ENCODE data around the gene USP6NL.
A peak's percentile ranks its signal among the peaks of the same experiment; 100 is the strongest.

The USP6NL gene

GRCh38 chr10:11527068-11527467 is 84.4 kb downstream of the USP6NL start:
- peak; percentile 82 for FAIRE-seq
- DNase-seq (ENCODE audit: insufficient read length) = no peak
- TF ChIP-seq TAF1 (IDR thresholded peaks at IDR 0.05; ENCODE audit: borderline replicate concordance, low read depth, low read length) = no peak
- TF ChIP-seq POLR2A (IDR thresholded peaks at IDR 0.05; ENCODE audit: low read depth, low read length) = no peak
- no peak for TF ChIP-seq POLR2AphosphoS5 (IDR thresholded peaks at IDR 0.05; ENCODE audit: low read depth, low read length)

GRCh38 chr10:11525503-11525902 is 85.9 kb downstream of the USP6NL start:
- DNase-seq (ENCODE audit: insufficient read length) (no peak), FAIRE-seq (no peak)
- TF ChIP-seq TAF1 (IDR thresholded peaks at IDR 0.05; ENCODE audit: borderline replicate concordance, low read depth, low read length) (no peak), POLR2A (IDR thresholded peaks at IDR 0.05; ENCODE audit: low read depth, low read length) (no peak), POLR2AphosphoS5 (IDR thresholded peaks at IDR 0.05; ENCODE audit: low read depth, low read length) (no peak)

GRCh38 chr10:11522821-11523245 is 88.6 kb downstream of the USP6NL start:
- FAIRE-seq = peak; percentile 50
- no peak for DNase-seq (ENCODE audit: insufficient read length)
- no peak for TF ChIP-seq POLR2A (IDR thresholded peaks at IDR 0.05; ENCODE audit: low read depth, low read length)
- TF ChIP-seq TAF1 (IDR thresholded peaks at IDR 0.05; ENCODE audit: borderline replicate concordance, low read depth, low read length) = no peak
- no peak for TF ChIP-seq POLR2AphosphoS5 (IDR thresholded peaks at IDR 0.05; ENCODE audit: low read depth, low read length)

GRCh38 chr10:11521860-11522259 is 89.6 kb downstream of the USP6NL start:
- FAIRE-seq (no peak), DNase-seq (ENCODE audit: insufficient read length) (no peak)
- TF ChIP-seq TAF1 (IDR thresholded peaks at IDR 0.05; ENCODE audit: borderline replicate concordance, low read depth, low read length) (no peak), POLR2A (IDR thresholded peaks at IDR 0.05; ENCODE audit: low read depth, low read length) (no peak), POLR2AphosphoS5 (IDR thresholded peaks at IDR 0.05; ENCODE audit: low read depth, low read length) (no peak)

GRCh38 chr10:11520892-11521291 is 90.6 kb downstream of the USP6NL start:
- peak; percentile 60 for FAIRE-seq

GRCh38 chr10:11517150-11517549 is 94.3 kb downstream of the USP6NL start:
- FAIRE-seq (peak; percentile 93), DNase-seq (ENCODE audit: insufficient read length) (peak; percentile 19)
- TF ChIP-seq POLR2A (IDR thresholded peaks at IDR 0.05; ENCODE audit: low read depth, low read length) (no peak), TAF1 (IDR thresholded peaks at IDR 0.05; ENCODE audit: borderline replicate concordance, low read depth, low read length) (no peak), POLR2AphosphoS5 (IDR thresholded peaks at IDR 0.05; ENCODE audit: low read depth, low read length) (no peak)

More at GRCh38 chr10:11520892-11521291, 90.6 kb downstream of the USP6NL start:
- DNase-seq (ENCODE audit: insufficient read length) = no peak
- no peak for TF ChIP-seq POLR2AphosphoS5 (IDR thresholded peaks at IDR 0.05; ENCODE audit: low read depth, low read length)
- no peak for TF ChIP-seq POLR2A (IDR thresholded peaks at IDR 0.05; ENCODE audit: low read depth, low read length)
- no peak for TF ChIP-seq TAF1 (IDR thresholded peaks at IDR 0.05; ENCODE audit: borderline replicate concordance, low read depth, low read length)

GRCh38 chr10:11516431-11516746 is 95.1 kb downstream of the USP6NL start:
- FAIRE-seq (peak; percentile 85), DNase-seq (ENCODE audit: insufficient read length) (no peak)

GRCh38 chr10:11515596-11516430 is 95.6 kb downstream of the USP6NL start:
- peak; percentile 97 for FAIRE-seq
- TF ChIP-seq TAF1 (IDR thresholded peaks at IDR 0.05; ENCODE audit: borderline replicate concordance, low read depth, low read length) (no peak), POLR2A (IDR thresholded peaks at IDR 0.05; ENCODE audit: low read depth, low read length) (no peak), POLR2AphosphoS5 (IDR thresholded peaks at IDR 0.05; ENCODE audit: low read depth, low read length) (no peak)
- DNase-seq (ENCODE audit: insufficient read length) = no peak

More at GRCh38 chr10:11516431-11516746, 95.1 kb downstream of the USP6NL start:
- TF ChIP-seq POLR2AphosphoS5 (IDR thresholded peaks at IDR 0.05; ENCODE audit: low read depth, low read length) (no peak), POLR2A (IDR thresholded peaks at IDR 0.05; ENCODE audit: low read depth, low read length) (no peak), TAF1 (IDR thresholded peaks at IDR 0.05; ENCODE audit: borderline replicate concordance, low read depth, low read length) (no peak)

- DNase-seq (ENCODE audit: insufficient read length) (no peak), FAIRE-seq (no peak)
- TF ChIP-seq POLR2AphosphoS5 (IDR thresholded peaks at IDR 0.05; ENCODE audit: low read depth, low read length) (no peak), TAF1 (IDR thresholded peaks at IDR 0.05; ENCODE audit: borderline replicate concordance, low read depth, low read length) (no peak), POLR2A (IDR thresholded peaks at IDR 0.05; ENCODE audit: low read depth, low read length) (no peak)
Observed at GRCh38 chr10:11513727-11514126, 97.7 kb downstream of the USP6NL start.

- TF ChIP-seq POLR2AphosphoS5 (IDR thresholded peaks at IDR 0.05; ENCODE audit: low read depth, low read length) (no peak), POLR2A (IDR thresholded peaks at IDR 0.05; ENCODE audit: low read depth, low read length) (no peak), TAF1 (IDR thresholded peaks at IDR 0.05; ENCODE audit: borderline replicate concordance, low read depth, low read length) (no peak)
- no peak for DNase-seq (ENCODE audit: insufficient read length)
- FAIRE-seq = peak; percentile 62
Observed at GRCh38 chr10:11512596-11512995, 98.9 kb downstream of the USP6NL start.

GRCh38 chr10:11511321-11511720 is 100.1 kb downstream of the USP6NL start:
- DNase-seq (ENCODE audit: insufficient read length) (no peak), FAIRE-seq (no peak)
- no peak for TF ChIP-seq POLR2AphosphoS5 (IDR thresholded peaks at IDR 0.05; ENCODE audit: low read depth, low read length)
- TF ChIP-seq POLR2A (IDR thresholded peaks at IDR 0.05; ENCODE audit: low read depth, low read length) = no peak
- TF ChIP-seq TAF1 (IDR thresholded peaks at IDR 0.05; ENCODE audit: borderline replicate concordance, low read depth, low read length) = no peak

GRCh38 chr10:11510736-11511135 is 100.7 kb downstream of the USP6NL start:
- FAIRE-seq (no peak), DNase-seq (ENCODE audit: insufficient read length) (no peak)
- TF ChIP-seq TAF1 (IDR thresholded peaks at IDR 0.05; ENCODE audit: borderline replicate concordance, low read depth, low read length) = no peak
- TF ChIP-seq POLR2AphosphoS5 (IDR thresholded peaks at IDR 0.05; ENCODE audit: low read depth, low read length) = no peak
- TF ChIP-seq POLR2A (IDR thresholded peaks at IDR 0.05; ENCODE audit: low read depth, low read length) = no peak

All from GM12892 (cell line).